HFFc6 (cell line): ENCODE results near the gene MARK3. TPM values are rescaled to one million over a fixed set of nuclear protein-coding genes. Genes with fewer than 3 reads are reported as not detected.

ENCODE experiments used
- DNase-seq: peaks from one replicate; pipeline ENCODE4 v3.0.0-alpha.2; 2018
- H3K27ac Mint-ChIP-seq: 2 replicates; pipeline ENCODE4 v1.8.0; 2020; ENCODE audit warnings: mild to moderate bottlenecking, mixed read lengths
- H3K27me3 Mint-ChIP-seq: 2 replicates; pipeline ENCODE4 v1.8.0; 2021; ENCODE audit warnings: mild to moderate bottlenecking, moderate library complexity, mixed read lengths; ENCODE audit not compliant: insufficient read depth
- H3K36me3 Mint-ChIP-seq: 2 replicates; pipeline ENCODE4 v1.8.0; 2021; ENCODE audit warnings: low read depth, mixed read lengths
- H3K4me1 Mint-ChIP-seq: 2 replicates; pipeline ENCODE4 v1.8.0; 2020; ENCODE audit warnings: low read depth, mixed read lengths
- H3K4me3 Mint-ChIP-seq: 2 replicates; pipeline ENCODE4 v1.8.0; 2020; ENCODE audit warnings: mild to moderate bottlenecking, moderate library complexity, mixed read lengths
- H3K9me3 Mint-ChIP-seq: 2 replicates; pipeline ENCODE4 v1.8.0; 2020; ENCODE audit warnings: mild to moderate bottlenecking, mixed read lengths
- total RNA-seq, 6 experiments: library from RNA; stranded (reverse); fragmentation: NEBNext Ultra II Directional; extraction: Animal tissue kit (Norgen Biotek cat#: 25700); gene quantifications; 2 replicates in 1 of 6; 3 replicates in 5 of 6; pipeline ENCODE4 v1.2.3, GENCODE V29; 2021
- TF ChIP-seq, protein P1 (sequence below): fragments of 200-600 bp; sonication (generic); IDR thresholded peaks from 2 replicates; pipeline ENCODE4 v1.5.0; 2021; ENCODE audit warnings: antibody characterized with exemption, mild to moderate bottlenecking

Gene MARK3
- total RNA-seq, 6 experiments from 2014 or later: 57.4 to 71.8 (median 65.7) TPM

DNA sequence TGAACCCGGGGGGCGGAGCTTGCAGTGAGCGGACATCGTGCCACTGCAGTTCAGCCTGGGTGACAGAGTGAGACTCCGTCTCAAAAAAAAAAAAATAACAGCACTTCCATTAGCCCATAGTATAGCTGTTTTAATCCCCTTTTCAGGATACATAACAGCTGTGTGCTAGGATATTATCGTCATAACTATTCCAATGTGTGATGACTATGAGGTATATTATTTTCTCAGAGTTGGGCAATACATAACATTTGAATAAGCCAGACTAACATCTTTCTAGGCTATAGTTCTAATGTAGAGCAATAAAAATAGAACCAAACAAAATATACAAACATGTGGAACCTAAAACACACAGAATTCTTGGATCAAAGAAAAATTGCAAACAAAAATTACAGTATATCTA lies 57.1 kb downstream of the MARK3 start:
- peaks cover 38% of the 10 kb centered on the region for H3K4me1 Mint-ChIP-seq
- no peak overlapping the region; the same call in 1 of the 2 replicates for H3K27ac Mint-ChIP-seq
- no peaks in the 10 kb centered on the region for H3K9me3 Mint-ChIP-seq
- H3K27me3 Mint-ChIP-seq: no peaks in the 10 kb centered on the region; the same call in 1 of the 2 replicates
- TF ChIP-seq, protein P1, sequence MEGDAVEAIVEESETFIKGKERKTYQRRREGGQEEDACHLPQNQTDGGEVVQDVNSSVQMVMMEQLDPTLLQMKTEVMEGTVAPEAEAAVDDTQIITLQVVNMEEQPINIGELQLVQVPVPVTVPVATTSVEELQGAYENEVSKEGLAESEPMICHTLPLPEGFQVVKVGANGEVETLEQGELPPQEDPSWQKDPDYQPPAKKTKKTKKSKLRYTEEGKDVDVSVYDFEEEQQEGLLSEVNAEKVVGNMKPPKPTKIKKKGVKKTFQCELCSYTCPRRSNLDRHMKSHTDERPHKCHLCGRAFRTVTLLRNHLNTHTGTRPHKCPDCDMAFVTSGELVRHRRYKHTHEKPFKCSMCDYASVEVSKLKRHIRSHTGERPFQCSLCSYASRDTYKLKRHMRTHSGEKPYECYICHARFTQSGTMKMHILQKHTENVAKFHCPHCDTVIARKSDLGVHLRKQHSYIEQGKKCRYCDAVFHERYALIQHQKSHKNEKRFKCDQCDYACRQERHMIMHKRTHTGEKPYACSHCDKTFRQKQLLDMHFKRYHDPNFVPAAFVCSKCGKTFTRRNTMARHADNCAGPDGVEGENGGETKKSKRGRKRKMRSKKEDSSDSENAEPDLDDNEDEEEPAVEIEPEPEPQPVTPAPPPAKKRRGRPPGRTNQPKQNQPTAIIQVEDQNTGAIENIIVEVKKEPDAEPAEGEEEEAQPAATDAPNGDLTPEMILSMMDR: no peak
- no peak overlapping the region for H3K4me3 Mint-ChIP-seq
- peaks cover 19% of the 10 kb centered on the region for H3K36me3 Mint-ChIP-seq
- DNase-seq: no peak

DNA sequence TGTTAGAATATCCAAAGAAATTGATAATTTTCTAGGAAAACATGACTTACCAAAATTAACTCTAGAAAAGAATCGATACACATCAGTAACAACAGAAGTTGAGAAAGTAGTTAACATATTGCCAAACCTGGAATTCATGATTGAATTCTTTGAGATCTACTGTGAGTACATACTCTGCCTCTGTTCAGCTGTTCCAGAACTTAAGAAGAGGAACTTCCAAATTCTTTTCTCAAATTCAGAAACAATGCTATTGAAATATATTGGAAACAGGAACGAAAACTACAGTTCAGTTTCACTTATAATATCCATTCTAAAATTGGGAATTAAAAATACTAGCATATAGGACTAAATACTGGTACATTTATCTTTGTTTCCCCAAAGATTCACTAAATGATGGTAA lies 57.9 kb downstream of the MARK3 start:
- TF ChIP-seq, protein P1: no peak
- H3K9me3 Mint-ChIP-seq: no peaks in the 10 kb centered on the region
- peaks cover 19% of the 10 kb centered on the region for H3K36me3 Mint-ChIP-seq
- H3K27me3 Mint-ChIP-seq: no peaks in the 10 kb centered on the region; the same call in 1 of the 2 replicates
- no peak overlapping the region for H3K4me3 Mint-ChIP-seq
- H3K27ac Mint-ChIP-seq: no peak overlapping the region
- H3K4me1 Mint-ChIP-seq: peaks cover 46% of the 10 kb centered on the region
- DNase-seq: no peak

DNA sequence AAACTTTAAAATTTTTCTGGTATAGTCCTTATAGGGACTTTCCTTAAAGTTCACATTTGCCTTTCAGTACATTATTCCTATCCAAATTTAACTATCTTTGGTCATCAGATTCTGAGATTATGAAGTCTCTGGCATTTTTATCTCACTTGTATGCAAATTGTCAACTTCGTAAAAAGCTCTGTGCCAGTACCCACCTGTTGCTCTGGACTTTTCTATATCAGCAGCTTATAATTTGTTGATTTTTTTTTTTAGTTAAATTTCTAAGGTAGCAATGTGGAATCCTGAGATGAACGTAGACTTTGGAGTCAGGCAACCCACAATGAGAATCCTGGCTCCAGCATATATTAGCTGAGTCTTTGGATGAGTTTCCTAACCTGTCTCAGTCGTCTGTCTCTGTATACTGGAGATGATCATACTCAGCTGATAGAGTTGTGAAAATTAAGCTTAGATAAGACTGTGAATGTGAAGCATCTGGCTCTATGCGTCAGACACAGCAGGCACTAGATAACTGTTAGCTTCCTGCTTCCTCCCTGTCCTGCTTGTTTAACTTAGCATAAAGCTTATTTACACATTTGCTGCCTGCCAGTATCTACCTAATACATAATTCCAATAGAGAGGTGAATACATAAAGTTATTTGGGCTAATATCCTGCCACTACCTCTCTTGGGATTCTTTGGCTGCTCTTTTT lies 59.8 kb downstream of the MARK3 start:
- Mint-ChIP-seq H3K4me1 (peaks cover 55% of the 10 kb centered on the region), H3K9me3 (no peaks in the 10 kb centered on the region), H3K27me3 (no peaks in the 10 kb centered on the region; the same call in 1 of the 2 replicates), H3K4me3 (no peak overlapping the region), H3K36me3 (peaks cover 12% of the 10 kb centered on the region), H3K27ac (no peak overlapping the region; the same call in 1 of the 2 replicates)
- TF ChIP-seq, protein P1: no peak
- DNase-seq: no peak

DNA sequence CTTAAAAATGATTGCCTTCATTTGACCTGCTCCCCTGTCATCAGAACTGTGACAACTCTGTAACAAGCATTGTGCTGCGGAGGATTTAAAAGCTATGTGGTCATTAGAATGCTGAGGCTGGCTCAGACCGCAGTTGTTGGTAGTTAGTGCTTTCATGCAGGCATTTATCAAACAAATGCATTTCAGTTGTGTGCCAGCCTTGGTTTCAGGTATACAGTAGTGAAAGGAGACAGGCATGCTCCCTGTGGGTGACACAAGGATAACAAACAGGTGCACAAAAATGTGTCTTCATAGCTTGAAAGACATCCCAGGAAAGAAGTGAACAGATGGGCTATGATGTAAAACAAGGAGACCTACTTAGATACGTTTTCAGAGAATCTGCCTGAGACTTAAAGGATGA lies 60.6 kb downstream of the MARK3 start:
- no peak for DNase-seq
- H3K4me1 Mint-ChIP-seq: peaks cover 60% of the 10 kb centered on the region

DNA sequence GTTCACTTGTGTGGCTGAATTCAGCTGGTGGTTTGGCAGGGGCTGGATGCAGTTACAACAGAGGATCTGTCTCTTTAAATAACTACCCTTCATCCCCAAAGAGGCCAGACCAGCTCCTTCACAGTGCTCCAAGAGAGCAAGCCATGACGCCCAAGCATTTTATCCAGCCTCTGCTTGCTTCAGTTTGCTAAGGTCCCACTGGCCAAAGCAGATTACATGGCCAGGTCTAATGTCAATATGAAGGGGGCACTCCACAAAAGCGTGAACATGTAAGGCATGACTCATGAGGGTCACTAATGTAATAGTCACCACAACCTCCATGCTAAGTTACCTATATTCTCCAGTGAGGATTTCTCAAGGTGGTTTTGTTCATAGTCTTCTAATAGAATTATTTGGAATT lies 62.9 kb downstream of the MARK3 start:
- Mint-ChIP-seq H3K36me3 (peaks cover 27% of the 10 kb centered on the region), H3K4me1 (peaks cover 53% of the 10 kb centered on the region), H3K27ac (no peak overlapping the region), H3K4me3 (no peak overlapping the region), H3K9me3 (no peaks in the 10 kb centered on the region), H3K27me3 (no peaks in the 10 kb centered on the region)
- no peak for DNase-seq
- TF ChIP-seq, protein P1: no peak

More for the DNA sequence above, 60.6 kb downstream of the MARK3 start:
- TF ChIP-seq, protein P1: no peak
- H3K4me3 Mint-ChIP-seq: no peak overlapping the region
- H3K9me3 Mint-ChIP-seq: no peaks in the 10 kb centered on the region
- peaks cover 9% of the 10 kb centered on the region for H3K36me3 Mint-ChIP-seq
- H3K27ac Mint-ChIP-seq: no peak overlapping the region
- H3K27me3 Mint-ChIP-seq: no peaks in the 10 kb centered on the region; the same call in 1 of the 2 replicates
